GM12874 (cell line): ENCODE measurements around the gene EVI2A.

Experiments
- TF ChIP-seq, protein P1 (sequence below): IDR thresholded peaks from 2 replicates; pipeline ENCODE4 v1.5.1; 2011; ENCODE audit warnings: low read depth, mild to moderate bottlenecking, control low read depth, low read length, moderate library complexity; ENCODE audit not compliant: insufficient read depth

Gene EVI2A

GRCh38 chr17:31286587-31286986 is 34.8 kb downstream of the EVI2A start:
- TF ChIP-seq, protein P1, sequence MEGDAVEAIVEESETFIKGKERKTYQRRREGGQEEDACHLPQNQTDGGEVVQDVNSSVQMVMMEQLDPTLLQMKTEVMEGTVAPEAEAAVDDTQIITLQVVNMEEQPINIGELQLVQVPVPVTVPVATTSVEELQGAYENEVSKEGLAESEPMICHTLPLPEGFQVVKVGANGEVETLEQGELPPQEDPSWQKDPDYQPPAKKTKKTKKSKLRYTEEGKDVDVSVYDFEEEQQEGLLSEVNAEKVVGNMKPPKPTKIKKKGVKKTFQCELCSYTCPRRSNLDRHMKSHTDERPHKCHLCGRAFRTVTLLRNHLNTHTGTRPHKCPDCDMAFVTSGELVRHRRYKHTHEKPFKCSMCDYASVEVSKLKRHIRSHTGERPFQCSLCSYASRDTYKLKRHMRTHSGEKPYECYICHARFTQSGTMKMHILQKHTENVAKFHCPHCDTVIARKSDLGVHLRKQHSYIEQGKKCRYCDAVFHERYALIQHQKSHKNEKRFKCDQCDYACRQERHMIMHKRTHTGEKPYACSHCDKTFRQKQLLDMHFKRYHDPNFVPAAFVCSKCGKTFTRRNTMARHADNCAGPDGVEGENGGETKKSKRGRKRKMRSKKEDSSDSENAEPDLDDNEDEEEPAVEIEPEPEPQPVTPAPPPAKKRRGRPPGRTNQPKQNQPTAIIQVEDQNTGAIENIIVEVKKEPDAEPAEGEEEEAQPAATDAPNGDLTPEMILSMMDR = no peak

DNA sequence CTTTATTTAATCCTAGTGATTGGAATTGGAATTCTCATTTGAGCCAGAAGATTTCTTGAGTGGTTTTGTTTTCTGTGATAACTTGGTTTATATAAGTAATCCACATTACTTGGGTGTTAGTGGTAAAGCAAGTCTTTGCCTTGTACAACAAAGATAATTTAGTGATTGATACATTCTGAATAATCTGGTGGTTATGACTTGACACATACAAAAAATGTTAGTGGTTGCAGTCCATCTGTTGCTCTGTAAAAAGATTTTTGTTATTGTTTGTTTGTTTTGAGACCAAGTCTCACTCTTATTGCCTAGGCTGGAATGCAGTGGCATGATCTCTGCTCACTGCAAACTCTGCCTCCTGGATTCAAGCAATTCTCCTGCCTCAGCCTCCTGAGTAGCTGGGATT is 37.6 kb downstream of the EVI2A start:
- TF ChIP-seq, protein P1 = no peak

GRCh38 chr17:31281061-31281460 is 40.4 kb downstream of the EVI2A start:
- TF ChIP-seq, protein P1 = no peak

- TF ChIP-seq, protein P1 = no peak
Measured at GRCh38 chr17:31279401-31279800, 42.0 kb downstream of the EVI2A start.

DNA sequence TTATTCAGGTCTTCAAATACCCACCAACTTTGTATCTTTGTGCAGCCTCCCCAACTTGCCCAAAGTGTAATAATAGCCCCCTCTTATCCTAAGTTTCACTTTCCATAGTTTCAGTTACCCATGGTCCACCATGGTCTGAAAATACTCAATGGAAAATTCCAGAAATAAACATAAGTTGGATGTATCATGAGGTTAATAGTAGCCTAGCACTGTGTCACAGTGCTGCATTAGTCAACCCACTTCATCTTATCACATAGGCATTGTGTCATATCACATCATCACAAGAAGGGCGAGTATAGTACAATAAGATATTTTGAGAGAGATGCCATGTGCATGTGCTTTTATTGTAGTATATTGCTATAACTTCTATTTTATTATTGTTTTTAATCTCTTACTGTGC is 46.3 kb downstream of the EVI2A start:
- TF ChIP-seq, protein P1 = no peak

GRCh38 chr17:31274252-31274651 is 47.2 kb downstream of the EVI2A start:
- TF ChIP-seq, protein P1 = no peak

DNA sequence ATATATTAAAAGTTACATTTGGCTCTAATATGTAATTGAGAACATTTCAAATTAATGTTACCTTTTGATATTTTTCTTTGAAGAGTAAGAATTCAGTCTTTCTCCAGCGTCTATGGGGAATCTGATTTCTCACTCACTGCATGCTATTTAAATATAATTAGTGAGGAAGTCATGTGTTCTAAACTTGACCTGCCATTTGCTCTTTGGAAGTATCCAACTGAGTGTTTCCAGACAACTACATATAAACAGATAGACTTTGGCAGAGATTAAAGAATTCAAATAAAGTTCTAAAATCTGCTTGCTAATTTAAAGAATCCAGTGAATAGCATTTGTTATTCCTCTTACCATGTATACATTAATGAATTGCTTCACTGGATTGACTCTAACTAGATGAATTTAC is 47.9 kb downstream of the EVI2A start:
- TF ChIP-seq, protein P1 = no peak

GRCh38 chr17:31272803-31273202 is 48.6 kb downstream of the EVI2A start:
- TF ChIP-seq, protein P1 = no peak
